Measurements from ENCODE around the gene DAAM1. TPM values are rescaled to one million over a fixed set of nuclear protein-coding genes. Genes with fewer than 3 reads are reported as not detected.

DAAM1 gene
- polyA plus RNA-seq, 1 donor from 2014 or later, result 161 TPM

GRCh38 chr14:59308086-59308485 lies 119.6 kb downstream of the DAAM1 start:
- H3K27me3 ChIP-seq (ENCODE audit: insufficient read depth, low read depth, low read length), result no peaks in the 10 kb centered on the region

DNA sequence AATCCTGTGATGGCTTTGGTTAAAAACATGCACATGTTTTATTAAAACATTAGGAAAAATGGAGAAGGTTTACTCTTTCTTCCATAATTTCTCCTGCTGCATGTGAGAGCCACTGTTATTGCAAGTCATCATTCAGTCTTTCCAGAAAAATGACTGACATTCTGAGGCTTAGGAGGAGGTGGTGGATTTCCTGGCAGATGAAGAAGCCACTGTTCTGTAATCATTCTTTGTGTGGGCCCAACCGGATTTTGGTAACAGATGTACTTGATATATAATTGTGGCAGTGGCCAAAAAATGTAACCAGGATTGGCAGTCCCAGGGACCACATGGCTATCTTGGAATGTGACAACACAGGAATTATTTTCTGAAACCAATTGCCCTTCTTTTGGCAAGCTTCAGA lies 120.2 kb downstream of the DAAM1 start:
- TF ChIP-seq TAF1 (IDR thresholded peaks at IDR 0.05; ENCODE audit: low read depth) (no peak), REST (IDR thresholded peaks at IDR 0.05; ENCODE audit: borderline replicate concordance) (no peak), EZH2 (IDR thresholded peaks at IDR 0.05; ENCODE audit: borderline replicate concordance, insufficient read depth, low read length, poor library complexity, severe bottlenecking) (no peak), EP300 (conservative IDR thresholded peaks at IDR 0.05; ENCODE audit: poor library complexity, severe bottlenecking) (no peak), SMC3 (conservative IDR thresholded peaks at IDR 0.05; ENCODE audit: poor library complexity) (no peak), RAD21 (conservative IDR thresholded peaks at IDR 0.05) (no peak), MXI1 (conservative IDR thresholded peaks at IDR 0.05; ENCODE audit: poor library complexity, severe bottlenecking) (no peak), POLR2AphosphoS5 (IDR thresholded peaks at IDR 0.05) (no peak)
- TF ChIP-seq, protein P1, sequence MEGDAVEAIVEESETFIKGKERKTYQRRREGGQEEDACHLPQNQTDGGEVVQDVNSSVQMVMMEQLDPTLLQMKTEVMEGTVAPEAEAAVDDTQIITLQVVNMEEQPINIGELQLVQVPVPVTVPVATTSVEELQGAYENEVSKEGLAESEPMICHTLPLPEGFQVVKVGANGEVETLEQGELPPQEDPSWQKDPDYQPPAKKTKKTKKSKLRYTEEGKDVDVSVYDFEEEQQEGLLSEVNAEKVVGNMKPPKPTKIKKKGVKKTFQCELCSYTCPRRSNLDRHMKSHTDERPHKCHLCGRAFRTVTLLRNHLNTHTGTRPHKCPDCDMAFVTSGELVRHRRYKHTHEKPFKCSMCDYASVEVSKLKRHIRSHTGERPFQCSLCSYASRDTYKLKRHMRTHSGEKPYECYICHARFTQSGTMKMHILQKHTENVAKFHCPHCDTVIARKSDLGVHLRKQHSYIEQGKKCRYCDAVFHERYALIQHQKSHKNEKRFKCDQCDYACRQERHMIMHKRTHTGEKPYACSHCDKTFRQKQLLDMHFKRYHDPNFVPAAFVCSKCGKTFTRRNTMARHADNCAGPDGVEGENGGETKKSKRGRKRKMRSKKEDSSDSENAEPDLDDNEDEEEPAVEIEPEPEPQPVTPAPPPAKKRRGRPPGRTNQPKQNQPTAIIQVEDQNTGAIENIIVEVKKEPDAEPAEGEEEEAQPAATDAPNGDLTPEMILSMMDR (IDR thresholded peaks at IDR 0.05; ENCODE audit: poor library complexity, severe bottlenecking), result no peak
- Histone ChIP-seq H3K9me2 (ENCODE audit: insufficient read depth, low read length) (no peaks in the 10 kb centered on the region), H3K4me2 (ENCODE audit: low read length) (no peak overlapping the region), H3F3A (ENCODE audit: insufficient read depth, low read length, poor library complexity, severe bottlenecking) (no peaks in the 10 kb centered on the region), H2AFZ (ENCODE audit: low read depth, low read length) (no peak overlapping the region), H3K9ac (ENCODE audit: low read length) (no peak overlapping the region), H4K20me1 (ENCODE audit: insufficient read depth) (no peaks in the 10 kb centered on the region), H3K36me3 (ENCODE audit: insufficient read depth, low read length) (no peaks in the 10 kb centered on the region), H3K9me3 (ENCODE audit: low read length) (no peaks in the 10 kb centered on the region), H3K79me2 (replicated peaks; ENCODE audit: insufficient read depth, low read length) (no peaks in the 10 kb centered on the region), H3K27me3 (ENCODE audit: insufficient read depth, low read depth, low read length) (no peaks in the 10 kb centered on the region), H3K27ac (ENCODE audit: low read length) (no peak overlapping the region), H3K4me3 (ENCODE audit: low read length) (no peak overlapping the region)

More at GRCh38 chr14:59308086-59308485, 119.6 kb downstream of the DAAM1 start:
- Histone ChIP-seq H3K36me3 (ENCODE audit: insufficient read depth, low read length) (no peaks in the 10 kb centered on the region), H3K9me2 (ENCODE audit: insufficient read depth, low read length) (no peaks in the 10 kb centered on the region), H3K4me2 (ENCODE audit: low read length) (no peak overlapping the region), H4K20me1 (ENCODE audit: insufficient read depth) (no peaks in the 10 kb centered on the region), H3K9me3 (ENCODE audit: low read length) (no peaks in the 10 kb centered on the region), H2AFZ (ENCODE audit: low read depth, low read length) (no peak overlapping the region), H3K9ac (ENCODE audit: low read length) (no peak overlapping the region), H3K79me2 (replicated peaks; ENCODE audit: insufficient read depth, low read length) (no peaks in the 10 kb centered on the region), H3K4me3 (ENCODE audit: low read length) (no peak overlapping the region), H3K27ac (ENCODE audit: low read length) (no peak overlapping the region), H3F3A (ENCODE audit: insufficient read depth, low read length, poor library complexity, severe bottlenecking) (no peaks in the 10 kb centered on the region)
- TF ChIP-seq, protein P1 (IDR thresholded peaks at IDR 0.05; ENCODE audit: poor library complexity, severe bottlenecking), result no peak
- no peak for TF ChIP-seq SMC3 (conservative IDR thresholded peaks at IDR 0.05; ENCODE audit: poor library complexity)
- TF ChIP-seq EZH2 (IDR thresholded peaks at IDR 0.05; ENCODE audit: borderline replicate concordance, insufficient read depth, low read length, poor library complexity, severe bottlenecking), result no peak
- no peak for TF ChIP-seq EP300 (conservative IDR thresholded peaks at IDR 0.05; ENCODE audit: poor library complexity, severe bottlenecking)
- no peak for TF ChIP-seq TAF1 (IDR thresholded peaks at IDR 0.05; ENCODE audit: low read depth)
- TF ChIP-seq REST (IDR thresholded peaks at IDR 0.05; ENCODE audit: borderline replicate concordance), result no peak
- no peak for TF ChIP-seq MXI1 (conservative IDR thresholded peaks at IDR 0.05; ENCODE audit: poor library complexity, severe bottlenecking)

Measured in neural cell (in vitro differentiated cells).